H9 (cell line): ENCODE measurements around the gene SERPINB4. TPM values are rescaled to one million over a fixed set of nuclear protein-coding genes. Genes with fewer than 3 reads are reported as not detected.

ENCODE experiments used
- DNase-seq: peaks from one replicate; pipeline ENCODE4 v3.0.0-alpha.2; 2017
- H2AFZ ChIP-seq: one replicate; pipeline ENCODE4 v1.6.1; 2013; ENCODE audit warnings: mild to moderate bottlenecking, low read length, control low read depth, moderate library complexity
- H2AK5ac ChIP-seq: 2 replicates; pipeline ENCODE4 v1.6.1; 2013; ENCODE audit warnings: low read length, control low read depth, mixed read lengths; ENCODE audit not compliant: insufficient read length
- H2BK120ac ChIP-seq: one replicate; pipeline ENCODE4 v1.6.1; 2013; ENCODE audit warnings: low read depth, mild to moderate bottlenecking, low read length, control low read depth, inconsistent platforms; ENCODE audit not compliant: poor library complexity, severe bottlenecking
- H2BK12ac ChIP-seq: 2 replicates; pipeline ENCODE4 v1.6.1; 2013; ENCODE audit warnings: low read length, control low read depth, mixed read lengths, low read depth; ENCODE audit not compliant: insufficient read length
- H2BK15ac ChIP-seq: 2 replicates; pipeline ENCODE4 v1.6.1; 2013; ENCODE audit warnings: low read depth, low read length, control low read depth
- H2BK20ac ChIP-seq: one replicate; pipeline ENCODE4 v1.6.1; 2013; ENCODE audit warnings: low read depth, mild to moderate bottlenecking, low read length, control low read depth, inconsistent platforms; ENCODE audit not compliant: poor library complexity, severe bottlenecking
- H2BK5ac ChIP-seq: 2 replicates; pipeline ENCODE4 v1.6.1; 2013; ENCODE audit warnings: low read length, control low read depth, mixed read lengths; ENCODE audit not compliant: insufficient read length
- H3K14ac ChIP-seq: 2 replicates; pipeline ENCODE4 v1.6.1; 2013; ENCODE audit warnings: low read length, control low read depth; ENCODE audit not compliant: insufficient read depth
- H3K18ac ChIP-seq: 2 replicates; pipeline ENCODE4 v1.6.1; 2013; ENCODE audit warnings: low read depth, mild to moderate bottlenecking, mixed read lengths, low read length, control low read depth; ENCODE audit not compliant: insufficient read length
- H3K23ac ChIP-seq: 2 replicates; pipeline ENCODE4 v1.6.1; 2013; ENCODE audit warnings: low read length, control low read depth, mixed read lengths, low read depth; ENCODE audit not compliant: insufficient read length
- H3K23me2 ChIP-seq: 2 replicates; pipeline ENCODE4 v1.6.1; 2013; ENCODE audit warnings: low read depth, mild to moderate bottlenecking, mixed read lengths, low read length, control low read depth; ENCODE audit not compliant: insufficient read length, poor library complexity, severe bottlenecking
- H3K27ac ChIP-seq: 2 replicates; pipeline ENCODE4 v1.5.1; 2013; ENCODE audit warnings: low read length, control low read depth, mixed read lengths, low read depth; ENCODE audit not compliant: insufficient read length
- H3K27me3 ChIP-seq: 2 replicates; pipeline ENCODE4 v1.6.1; 2013; ENCODE audit warnings: low read length, control low read depth, inconsistent platforms; ENCODE audit not compliant: insufficient read depth
- H3K4ac ChIP-seq: 2 replicates; pipeline ENCODE4 v1.6.1; 2013; ENCODE audit warnings: low read depth, mild to moderate bottlenecking, control low read depth, inconsistent platforms, low read length, moderate library complexity
- H3K4me1 ChIP-seq: 2 replicates; pipeline ENCODE4 v1.6.1; 2013; ENCODE audit warnings: low read length, control low read depth, inconsistent platforms; ENCODE audit not compliant: insufficient read depth
- H3K4me2 ChIP-seq: 2 replicates; pipeline ENCODE4 v1.6.1; 2013; ENCODE audit warnings: low read length, control low read depth, mixed read lengths; ENCODE audit not compliant: insufficient read length, insufficient read depth
- H3K56ac ChIP-seq: 2 replicates; pipeline ENCODE4 v1.6.1; 2013; ENCODE audit warnings: low read depth, mild to moderate bottlenecking, mixed read lengths, low read length, control low read depth; ENCODE audit not compliant: insufficient read length
- H3K79me1 ChIP-seq: 2 replicates; pipeline ENCODE4 v1.6.1; 2013; ENCODE audit warnings: low read depth, mild to moderate bottlenecking, moderate library complexity, low read length, control low read depth, inconsistent platforms; ENCODE audit not compliant: insufficient read depth, poor library complexity, severe bottlenecking
- H3K79me2 ChIP-seq: 2 replicates; pipeline ENCODE4 v1.6.1; 2013; ENCODE audit warnings: low read length, control low read depth, inconsistent platforms; ENCODE audit not compliant: insufficient read depth
- H3K9ac ChIP-seq: 2 replicates; pipeline ENCODE4 v1.6.1; 2013; ENCODE audit warnings: low read length, control low read depth, mixed read lengths; ENCODE audit not compliant: insufficient read length; ENCODE audit errors: extremely low read depth
- H3K9me3 ChIP-seq: one replicate; pipeline ENCODE4 v1.6.1; 2013; ENCODE audit warnings: low read depth, low read length, inconsistent platforms; ENCODE audit not compliant: control insufficient read depth
- H3T11ph ChIP-seq: one replicate; pipeline ENCODE4 v1.6.1; 2013; ENCODE audit warnings: mild to moderate bottlenecking, low read length, control low read depth, inconsistent platforms
- H4K20me1 ChIP-seq: one replicate; pipeline ENCODE4 v1.6.1; 2013; ENCODE audit not compliant: control insufficient read depth, insufficient read length, insufficient read depth
- H4K5ac ChIP-seq: 2 replicates; pipeline ENCODE4 v1.6.1; 2013; ENCODE audit warnings: low read depth, mild to moderate bottlenecking, mixed read lengths, low read length, control low read depth; ENCODE audit not compliant: insufficient read length
- H4K8ac ChIP-seq: replicated peaks from 2 replicates; pipeline ENCODE4 v1.6.1; 2013; ENCODE audit warnings: low read length, control low read depth, mixed read lengths, low read depth; ENCODE audit not compliant: insufficient read length
- H4K91ac ChIP-seq: 2 replicates; pipeline ENCODE4 v1.6.1; 2013; ENCODE audit warnings: low read depth, mild to moderate bottlenecking, moderate library complexity, mixed read lengths, low read length, control low read depth; ENCODE audit not compliant: insufficient read length
- H3K27ac Mint-ChIP-seq, 3 experiments: 2 replicates in 2 of 3; 3 replicates in 1 of 3; pipeline ENCODE4 v1.8.0; 2020 to 2021; ENCODE audit warnings: mixed read lengths in 3 of 3, mild to moderate bottlenecking in 1 of 3, moderate library complexity in 1 of 3
- H3K27me3 Mint-ChIP-seq: 2 replicates; pipeline ENCODE4 v1.8.0; 2021; ENCODE audit warnings: low read depth, mild to moderate bottlenecking, moderate library complexity, mixed read lengths
- H3K36me3 Mint-ChIP-seq, 3 experiments: 2 replicates in 2 of 3; 3 replicates in 1 of 3; pipeline ENCODE4 v1.8.0; 2020 to 2021; ENCODE audit warnings: low read depth in 3 of 3, mixed read lengths in 3 of 3; ENCODE audit not compliant: insufficient read depth in 1 of 3
- H3K4me1 Mint-ChIP-seq, 2 experiments: 2 replicates each; pipeline ENCODE4 v1.8.0; 2020; ENCODE audit warnings: mixed read lengths in 2 of 2
- H3K4me3 Mint-ChIP-seq, 2 experiments: 2 replicates in 1 of 2; 3 replicates in 1 of 2; pipeline ENCODE4 v1.8.0; 2020 to 2021; ENCODE audit warnings: mild to moderate bottlenecking in 2 of 2, mixed read lengths in 2 of 2, moderate library complexity in 1 of 2
- H3K9me3 Mint-ChIP-seq, 2 experiments: 2 replicates in 1 of 2; 3 replicates in 1 of 2; pipeline ENCODE4 v1.8.0; 2020; ENCODE audit warnings: mild to moderate bottlenecking in 2 of 2, mixed read lengths in 2 of 2, moderate library complexity in 1 of 2
- CTCF ChIP-seq: fragments of 200-600 bp; sonication (generic); conservative IDR thresholded peaks from 3 replicates; pipeline ENCODE4 v1.8.0; 2021; ENCODE audit warnings: antibody characterized with exemption, mild to moderate bottlenecking
- WGBS: extraction: QIAGEN DNeasy Blood & Tissue Kit; methylation state at CpG from one replicate; pipeline ENCODE4 v1.1.7; 2013; ENCODE audit warnings: missing lambda C conversion rate, low lambda C conversion rate, mixed read lengths; ENCODE audit not compliant: insufficient read length; ENCODE audit errors: extremely low coverage; 5-methylcytosine and 5-hydroxymethylcytosine counted together
- total RNA-seq: library from RNA; stranded (reverse); gene quantifications from 2 replicates; pipeline ENCODE4 v1.2.1, GENCODE V29; 2021

The SERPINB4 gene
- total RNA-seq, 1 experiment from 2014 or later: 4.1 TPM

- Histone ChIP-seq H3K9me3 (no peaks in the 10 kb centered on the region), H2AK5ac (no peak overlapping the region), H2AFZ (no peak overlapping the region), H2BK12ac (no peak overlapping the region), H3K27me3 (no peaks in the 10 kb centered on the region), H3K79me2 (no peaks in the 10 kb centered on the region), H3K23me2 (no peaks in the 10 kb centered on the region), H4K8ac (no peak overlapping the region), H4K5ac (no peak overlapping the region), H3K23ac (no peak overlapping the region), H2BK120ac (no peak overlapping the region), H3K27ac (no peak overlapping the region), H3K79me1 (no peaks in the 10 kb centered on the region), H3K14ac (no peak overlapping the region), H3K4ac (no peak overlapping the region), H2BK5ac (no peak overlapping the region), H3K18ac (no peak overlapping the region), H2BK20ac (no peak overlapping the region), H3T11ph (no peak overlapping the region), H4K91ac (no peak overlapping the region), H2BK15ac (no peak overlapping the region), H3K4me1 (no peaks in the 10 kb centered on the region), H4K20me1 (no peaks in the 10 kb centered on the region), H3K4me2 (no peak overlapping the region), H3K56ac (no peak overlapping the region), H3K9ac (no peak overlapping the region)
- H3K4me1 Mint-ChIP-seq: peaks cover 8% of the 10 kb centered on the region in 2 experiments
- no peaks in the 10 kb centered on the region for H3K27me3 Mint-ChIP-seq
- no peaks in the 10 kb centered on the region; a peak in 1 of 5 replicates for H3K9me3 Mint-ChIP-seq
- DNase-seq: no peak
- no peak overlapping the region for H3K4me3 Mint-ChIP-seq
- no CpG with 5 or more reads among the region's 4 CpGs for WGBS
- peaks cover 0 to 7% (median 0%) of the 10 kb centered on the region in 3 experiments; a peak in 1 of 7 replicates for H3K36me3 Mint-ChIP-seq
- no peak overlapping the region; a peak in 1 of 7 replicates for H3K27ac Mint-ChIP-seq
- TF ChIP-seq CTCF: no peak
These were observed 30.6 kb downstream of the SERPINB4 start for GRCh38 chr18:63613420-63613819.
